Measurements from ENCODE around the gene ST7L.

Gene ST7L

DNA sequence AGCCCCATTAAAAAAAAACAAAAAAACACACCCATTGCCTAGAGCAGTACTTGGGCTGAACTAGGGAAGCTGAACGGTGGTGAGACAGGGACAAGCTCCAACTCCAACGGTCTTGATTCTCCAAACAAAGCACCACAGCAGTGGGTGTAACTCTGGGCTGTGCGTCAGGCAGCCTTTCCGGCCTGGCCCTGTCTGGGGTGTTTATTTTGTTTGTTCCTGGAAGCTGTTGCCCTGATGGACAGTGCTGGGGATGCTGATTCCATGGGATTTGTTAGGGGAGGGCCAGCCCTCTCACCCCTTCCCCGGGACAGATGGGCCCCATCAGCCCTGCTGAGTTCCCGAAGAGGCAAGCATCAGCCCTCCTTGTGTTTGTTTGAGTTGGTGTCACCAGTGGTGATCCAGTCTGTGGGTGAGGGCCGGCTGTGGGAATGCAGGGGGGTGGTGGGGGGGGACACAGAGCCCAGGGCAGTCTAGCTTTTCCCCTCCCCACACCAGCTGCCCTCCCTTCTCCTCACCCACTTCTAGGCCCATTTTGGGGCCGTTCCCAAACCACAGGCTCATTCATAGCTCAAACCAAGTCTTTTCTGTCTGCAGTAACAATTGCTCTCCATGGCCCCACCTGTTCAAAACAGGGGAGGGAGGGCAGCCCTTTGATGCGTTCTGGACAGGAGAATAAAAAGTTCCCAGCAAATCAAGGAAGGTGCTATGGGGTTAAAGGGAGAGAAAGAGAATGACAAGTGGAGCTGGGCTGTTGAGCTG lies 105.7 kb downstream of the ST7L start:
- H3K27me3 ChIP-seq (ENCODE audit: control insufficient read depth, insufficient read depth, low read length) = peaks cover 60% of the 10 kb centered on the region
- no peak overlapping the region for H3K4me3 ChIP-seq (ENCODE audit: low read length)
- no peaks in the 10 kb centered on the region for H3K9me3 ChIP-seq (ENCODE audit: control insufficient read depth, low read depth, low read length)
- no peaks in the 10 kb centered on the region for H3K36me3 ChIP-seq (ENCODE audit: control insufficient read depth, low read depth, low read length)
- H3K9ac ChIP-seq (ENCODE audit: low read length) = no peak overlapping the region
- no peak overlapping the region for H3K27ac ChIP-seq (ENCODE audit: low read length)
- H3K4me1 ChIP-seq (ENCODE audit: control insufficient read depth, low read depth, low read length) = peaks cover 14% of the 10 kb centered on the region

- H3K4me3 ChIP-seq (ENCODE audit: low read length) = no peak overlapping the region
- no peak overlapping the region for H3K27ac ChIP-seq (ENCODE audit: low read length)
- peaks cover 74% of the 10 kb centered on the region for H3K27me3 ChIP-seq (ENCODE audit: control insufficient read depth, insufficient read depth, low read length)
- no peak overlapping the region for H3K9ac ChIP-seq (ENCODE audit: low read length)
- no peaks in the 10 kb centered on the region for H3K9me3 ChIP-seq (ENCODE audit: control insufficient read depth, low read depth, low read length)
- H3K36me3 ChIP-seq (ENCODE audit: control insufficient read depth, low read depth, low read length) = no peaks in the 10 kb centered on the region
- peaks cover 14% of the 10 kb centered on the region for H3K4me1 ChIP-seq (ENCODE audit: control insufficient read depth, low read depth, low read length)
Observed at GRCh38 chr1:112511897-112512296, 107.0 kb downstream of the ST7L start.

GRCh38 chr1:112510340-112510739 lies 108.6 kb downstream of the ST7L start:
- H3K36me3 ChIP-seq (ENCODE audit: control insufficient read depth, low read depth, low read length) = no peaks in the 10 kb centered on the region
- peaks cover 86% of the 10 kb centered on the region for H3K27me3 ChIP-seq (ENCODE audit: control insufficient read depth, insufficient read depth, low read length)
- peak overlapping the region; percentile 71 for H3K4me3 ChIP-seq (ENCODE audit: low read length)
- H3K27ac ChIP-seq (ENCODE audit: low read length) = no peak overlapping the region
- H3K9me3 ChIP-seq (ENCODE audit: control insufficient read depth, low read depth, low read length) = no peaks in the 10 kb centered on the region
- peaks cover 12% of the 10 kb centered on the region for H3K4me1 ChIP-seq (ENCODE audit: control insufficient read depth, low read depth, low read length)
- no peak overlapping the region for H3K9ac ChIP-seq (ENCODE audit: low read length)

DNA sequence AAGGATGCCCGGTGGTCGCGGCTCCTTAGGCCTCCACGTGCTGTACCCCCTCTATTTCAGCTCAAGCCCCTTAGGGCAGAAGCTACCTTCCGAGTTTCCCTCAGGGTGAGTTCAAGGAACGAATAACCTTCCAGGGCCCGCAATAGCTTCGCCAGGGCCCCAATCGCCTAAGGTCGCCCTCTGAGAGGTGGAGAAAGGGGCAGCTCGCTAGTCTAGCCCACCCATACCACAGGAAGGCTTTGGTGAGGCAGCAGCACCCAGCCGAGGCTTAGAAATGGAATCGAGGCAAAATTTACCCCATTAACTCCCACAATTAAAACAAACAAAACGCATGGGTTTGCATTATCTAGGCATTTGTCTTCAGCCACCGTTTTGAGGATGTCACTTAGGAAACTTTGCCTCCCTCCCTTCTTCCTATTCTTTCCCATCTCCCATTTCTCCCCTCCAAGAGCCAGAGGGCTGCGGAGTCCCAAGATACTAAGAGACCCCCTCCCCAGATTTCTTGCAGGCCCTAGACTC lies 109.2 kb downstream of the ST7L start:
- Histone ChIP-seq H3K9me3 (ENCODE audit: control insufficient read depth, low read depth, low read length) (no peaks in the 10 kb centered on the region), H3K4me3 (ENCODE audit: low read length) (peak overlapping the region; percentile 71), H3K27ac (ENCODE audit: low read length) (no peak overlapping the region), H3K4me1 (ENCODE audit: control insufficient read depth, low read depth, low read length) (peaks cover 9% of the 10 kb centered on the region), H3K9ac (ENCODE audit: low read length) (no peak overlapping the region), H3K27me3 (ENCODE audit: control insufficient read depth, insufficient read depth, low read length) (peaks cover 92% of the 10 kb centered on the region), H3K36me3 (ENCODE audit: control insufficient read depth, low read depth, low read length) (no peaks in the 10 kb centered on the region)

DNA sequence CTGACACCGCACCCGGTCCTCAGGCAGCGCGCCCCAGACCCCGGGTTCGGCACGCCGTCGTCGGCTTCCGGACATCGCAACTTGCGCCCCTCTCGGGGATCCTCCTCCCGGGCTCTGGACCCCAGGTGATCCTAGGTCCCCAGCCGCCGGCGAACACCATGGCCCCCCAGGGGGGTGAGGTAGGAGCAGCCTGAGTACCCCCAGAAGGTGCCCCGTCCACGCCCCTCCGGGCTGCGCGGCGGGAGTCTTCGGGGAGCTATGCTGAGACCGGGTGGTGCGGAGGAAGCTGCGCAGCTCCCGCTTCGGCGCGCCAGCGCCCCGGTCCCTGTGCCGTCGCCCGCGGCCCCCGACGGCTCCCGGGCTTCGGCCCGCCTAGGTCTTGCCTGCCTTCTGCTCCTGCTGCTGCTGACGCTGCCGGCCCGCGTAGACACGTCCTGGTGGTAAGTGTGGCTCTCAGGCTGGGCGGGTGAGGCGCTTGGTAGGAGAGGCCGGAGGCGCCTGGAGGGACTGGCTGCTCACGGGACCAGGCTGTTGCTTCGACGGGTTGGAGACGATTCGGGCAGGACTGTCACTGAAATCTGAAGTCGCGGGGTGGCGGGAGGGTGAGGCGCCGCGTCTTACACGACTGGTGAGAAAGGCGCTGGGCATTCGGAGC lies 109.8 kb downstream of the ST7L start:
- no peaks in the 10 kb centered on the region for H3K9me3 ChIP-seq (ENCODE audit: control insufficient read depth, low read depth, low read length)
- no peak overlapping the region for H3K27ac ChIP-seq (ENCODE audit: low read length)
- H3K36me3 ChIP-seq (ENCODE audit: control insufficient read depth, low read depth, low read length) = no peaks in the 10 kb centered on the region
- peaks cover 9% of the 10 kb centered on the region for H3K4me1 ChIP-seq (ENCODE audit: control insufficient read depth, low read depth, low read length)
- H3K27me3 ChIP-seq (ENCODE audit: control insufficient read depth, insufficient read depth, low read length) = peaks cover 92% of the 10 kb centered on the region
- H3K4me3 ChIP-seq (ENCODE audit: low read length) = peak overlapping the region; percentile 71
- H3K9ac ChIP-seq (ENCODE audit: low read length) = no peak overlapping the region

GRCh38 chr1:112508278-112509004 lies 110.5 kb downstream of the ST7L start, which contains the start of gene WNT2B:
WNT2B (plus strand) TSS chr1:112508965; CDS start chr1:112509263, 298 bp downstream.
- Histone ChIP-seq H3K27me3 (ENCODE audit: control insufficient read depth, insufficient read depth, low read length) (peaks cover 94% of the 10 kb centered on the region), H3K9ac (ENCODE audit: low read length) (no peak within 1 kb of the TSS), H3K36me3 (ENCODE audit: control insufficient read depth, low read depth, low read length) (no peaks in the 10 kb centered on the region), H3K4me3 (ENCODE audit: low read length) (peak within 1 kb of the TSS; percentile 71), H3K9me3 (ENCODE audit: control insufficient read depth, low read depth, low read length) (no peaks in the 10 kb centered on the region), H3K27ac (ENCODE audit: low read length) (no peak within 1 kb of the TSS), H3K4me1 (ENCODE audit: control insufficient read depth, low read depth, low read length) (peaks cover 9% of the 10 kb centered on the region)

GRCh38 chr1:112507921-112508277 lies 111.0 kb downstream of the ST7L start:
- Histone ChIP-seq H3K9ac (ENCODE audit: low read length) (no peak overlapping the region), H3K9me3 (ENCODE audit: control insufficient read depth, low read depth, low read length) (no peaks in the 10 kb centered on the region), H3K4me1 (ENCODE audit: control insufficient read depth, low read depth, low read length) (peaks cover 9% of the 10 kb centered on the region), H3K4me3 (ENCODE audit: low read length) (peak overlapping the region; percentile 71), H3K27me3 (ENCODE audit: control insufficient read depth, insufficient read depth, low read length) (peaks cover 97% of the 10 kb centered on the region), H3K27ac (ENCODE audit: low read length) (no peak overlapping the region), H3K36me3 (ENCODE audit: control insufficient read depth, low read depth, low read length) (no peaks in the 10 kb centered on the region)

DNA sequence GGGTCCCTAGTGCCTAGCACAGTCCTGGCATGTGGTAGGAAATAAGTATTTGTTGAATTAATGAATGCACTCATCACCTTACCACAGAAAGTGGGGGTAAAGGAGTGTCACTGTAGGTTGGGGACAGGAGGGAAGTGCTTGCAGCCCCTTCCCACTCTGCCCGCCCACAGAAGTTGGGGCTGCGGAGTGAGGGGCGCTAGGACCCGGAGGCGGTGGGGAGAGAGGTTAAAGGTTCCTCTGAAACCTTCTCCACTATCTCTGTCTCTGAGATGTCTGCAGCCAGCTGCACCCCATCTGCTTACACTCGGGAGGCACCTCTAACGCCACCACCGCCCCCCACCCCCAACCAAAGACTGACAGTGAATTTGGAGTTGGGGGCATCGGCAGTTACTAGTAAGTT lies 111.6 kb downstream of the ST7L start:
- Histone ChIP-seq H3K27me3 (ENCODE audit: control insufficient read depth, insufficient read depth, low read length) (peaks cover 97% of the 10 kb centered on the region), H3K4me1 (ENCODE audit: control insufficient read depth, low read depth, low read length) (peaks cover 14% of the 10 kb centered on the region), H3K27ac (ENCODE audit: low read length) (no peak overlapping the region), H3K9me3 (ENCODE audit: control insufficient read depth, low read depth, low read length) (no peaks in the 10 kb centered on the region), H3K9ac (ENCODE audit: low read length) (no peak overlapping the region), H3K36me3 (ENCODE audit: control insufficient read depth, low read depth, low read length) (no peaks in the 10 kb centered on the region), H3K4me3 (ENCODE audit: low read length) (peak overlapping the region; percentile 71)

DNA sequence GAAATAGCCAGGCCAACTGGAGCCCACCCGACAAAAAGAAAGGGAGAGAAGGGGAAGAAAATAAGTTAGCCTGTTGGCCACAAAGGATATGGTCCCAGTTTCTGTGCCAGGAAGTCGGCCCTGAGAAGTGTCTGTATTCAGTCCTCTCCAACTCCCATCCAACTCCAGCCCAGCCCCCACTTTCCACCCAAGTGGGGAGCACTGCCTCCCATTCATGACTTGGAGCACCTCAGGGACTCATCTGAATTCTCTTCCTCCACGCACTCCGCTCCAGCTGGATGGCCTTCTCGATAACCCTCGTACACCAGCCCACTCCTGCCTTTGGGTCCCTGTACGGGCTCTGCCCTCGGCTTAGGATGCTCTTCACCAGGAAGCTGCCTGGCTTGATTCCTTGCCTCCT lies 112.2 kb downstream of the ST7L start:
- Histone ChIP-seq H3K27me3 (ENCODE audit: control insufficient read depth, insufficient read depth, low read length) (peaks cover 97% of the 10 kb centered on the region), H3K4me3 (ENCODE audit: low read length) (no peak overlapping the region), H3K4me1 (ENCODE audit: control insufficient read depth, low read depth, low read length) (peaks cover 14% of the 10 kb centered on the region), H3K9me3 (ENCODE audit: control insufficient read depth, low read depth, low read length) (no peaks in the 10 kb centered on the region), H3K27ac (ENCODE audit: low read length) (no peak overlapping the region), H3K36me3 (ENCODE audit: control insufficient read depth, low read depth, low read length) (no peaks in the 10 kb centered on the region), H3K9ac (ENCODE audit: low read length) (no peak overlapping the region)

GRCh38 chr1:112506306-112506705 lies 112.6 kb downstream of the ST7L start:
- H3K27ac ChIP-seq (ENCODE audit: low read length) = no peak overlapping the region
- H3K9me3 ChIP-seq (ENCODE audit: control insufficient read depth, low read depth, low read length) = no peaks in the 10 kb centered on the region
- no peak overlapping the region for H3K9ac ChIP-seq (ENCODE audit: low read length)
- no peak overlapping the region for H3K4me3 ChIP-seq (ENCODE audit: low read length)
- H3K36me3 ChIP-seq (ENCODE audit: control insufficient read depth, low read depth, low read length) = no peaks in the 10 kb centered on the region
- peaks cover 14% of the 10 kb centered on the region for H3K4me1 ChIP-seq (ENCODE audit: control insufficient read depth, low read depth, low read length)
- H3K27me3 ChIP-seq (ENCODE audit: control insufficient read depth, insufficient read depth, low read length) = peaks cover 97% of the 10 kb centered on the region

DNA sequence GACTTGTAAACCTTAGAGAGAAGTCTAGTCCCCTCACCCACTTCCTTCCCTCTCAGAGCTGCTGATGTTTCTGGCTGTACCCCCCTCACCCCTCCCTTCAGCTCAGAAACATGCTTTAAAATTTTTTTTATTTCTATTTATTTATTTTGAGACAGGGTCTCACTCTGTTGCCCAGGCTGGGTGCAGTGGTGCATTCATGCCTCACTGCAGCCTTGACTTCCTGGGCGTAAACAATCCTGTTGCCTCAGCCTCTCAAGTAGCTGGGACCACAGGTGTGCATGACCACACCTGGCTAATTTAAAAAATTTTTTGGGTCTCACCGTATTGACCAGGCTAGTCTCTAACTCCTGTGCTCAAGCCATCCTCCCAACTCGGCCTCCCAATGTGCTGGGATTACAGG lies 113.1 kb downstream of the ST7L start:
- Histone ChIP-seq H3K4me3 (ENCODE audit: low read length) (no peak overlapping the region), H3K27me3 (ENCODE audit: control insufficient read depth, insufficient read depth, low read length) (peaks cover 97% of the 10 kb centered on the region), H3K9me3 (ENCODE audit: control insufficient read depth, low read depth, low read length) (no peaks in the 10 kb centered on the region), H3K9ac (ENCODE audit: low read length) (no peak overlapping the region), H3K27ac (ENCODE audit: low read length) (no peak overlapping the region), H3K36me3 (ENCODE audit: control insufficient read depth, low read depth, low read length) (no peaks in the 10 kb centered on the region), H3K4me1 (ENCODE audit: control insufficient read depth, low read depth, low read length) (peaks cover 14% of the 10 kb centered on the region)
